A549 (cell line): ENCODE measurements around the gene CD151. TPM values are rescaled to one million over a fixed set of nuclear protein-coding genes. Genes with fewer than 3 reads are reported as not detected.

Experiments
- ATAC-seq, 2 experiments: fragments of 200-7000 bp in 1 of 2; fragments of >200 bp in 1 of 2; cut with Nextera tagmentation in 1 of 2; cut with Tn5 transposase in 1 of 2; 3 replicates each; pipeline versions ENCODE4 v1.8.0 to v1.9.1; 2018 to 2020; ENCODE audit warnings: mild to moderate bottlenecking in 1 of 2, moderate library complexity in 1 of 2
- CTCF ChIA-PET: fragments of 300-600 bp; sonication (Branson Sonifier 250); formaldehyde crosslinking; extraction: SDS; loops from one replicate; lab custom pipeline; 2021; ENCODE audit warnings: antibody characterized with exemption, inconsistent platforms; lab: Yijun Ruan, JAX
- POLR2A ChIA-PET: fragments of 350-600 bp; formaldehyde crosslinking; extraction: SDS; loops from one replicate; lab custom pipeline; 2021; ENCODE audit warnings: antibody characterized with exemption, inconsistent platforms; lab: Yijun Ruan, JAX
- DNase-seq, 2 experiments: peaks; one replicate each; pipeline versions ENCODE4 v3.0.0 to v3.0.0-alpha.2; 2011 to 2016; ENCODE audit warnings: low read depth in 1 of 2, low spot score in 1 of 2
- FAIRE-seq: peaks from 2 replicates; lab custom pipeline; 2011; peaks lifted over from hg19 to GRCh38; lab: Jason Lieb, UNC
- H3K27ac ChIP-seq, 2 experiments: fragments of >200 bp; sonication (Bioruptor Twin); formaldehyde crosslinking; 3 replicates each; pipeline ENCODE4 v1.5.1; 2016 to 2017
- H3K4me1 ChIP-seq: fragments of >200 bp; sonication (Bioruptor Twin); formaldehyde crosslinking; 3 replicates; pipeline ENCODE4 v1.6.1; 2016
- H3K4me2 ChIP-seq: fragments of >200 bp; sonication (Bioruptor Twin); formaldehyde crosslinking; 3 replicates; pipeline ENCODE4 v1.6.1; 2016
- H3K4me3 ChIP-seq: fragments of >200 bp; sonication (Bioruptor Twin); formaldehyde crosslinking; 3 replicates; pipeline ENCODE4 v1.5.1; 2016
- H3K9me3 ChIP-seq: fragments of >200 bp; sonication (Bioruptor Twin); formaldehyde crosslinking; 3 replicates; pipeline ENCODE4 v1.6.1; 2016
- ATOH8 ChIP-seq: fragments of 250-450 bp; sonication (Bioruptor Pico); IDR thresholded peaks from 2 replicates; pipeline ENCODE4 v1.5.0; 2020; ENCODE audit warnings: low read depth, mild to moderate bottlenecking, moderate library complexity
- BCL3 ChIP-seq: fragments of >200 bp; sonication (Bioruptor Twin); formaldehyde crosslinking; IDR thresholded peaks from 3 replicates; pipeline ENCODE4 v1.6.1; 2016
- CEBPB ChIP-seq, 2 experiments: fragments of >200 bp in 1 of 2; sonication (Bioruptor Twin) in 1 of 2; formaldehyde crosslinking in 1 of 2; IDR thresholded peaks; 2 replicates each; pipeline ENCODE4 v1.6.1; 2012 to 2016
- E2F6 ChIP-seq: IDR thresholded peaks from 2 replicates; pipeline ENCODE4 v1.6.1; 2012; ENCODE audit warnings: low read depth, borderline replicate concordance
- ELK1 ChIP-seq: fragments of 150-350 bp; IDR thresholded peaks from 2 replicates; pipeline ENCODE4 v1.6.1; 2014; ENCODE audit warnings: low read depth, mild to moderate bottlenecking, low read length
- FOSB ChIP-seq: fragments of 250-450 bp; sonication (Bioruptor Pico); IDR thresholded peaks from 2 replicates; pipeline ENCODE4 v1.5.0; 2020; ENCODE audit warnings: mild to moderate bottlenecking, moderate library complexity
- FOSL2 ChIP-seq, 2 experiments: fragments of 450-650 bp in 1 of 2; fragments of >200 bp in 1 of 2; sonication (Bioruptor Twin) in 1 of 2; formaldehyde crosslinking; IDR thresholded peaks; 2 replicates each; pipeline versions ENCODE4 v1.5.0 to v1.6.1; 2016 to 2020; ENCODE audit warnings: mild to moderate bottlenecking in 1 of 2, moderate library complexity in 1 of 2
- GATA3 ChIP-seq: IDR thresholded peaks from 2 replicates; pipeline ENCODE4 v1.6.1; 2012; ENCODE audit warnings: borderline replicate concordance
- HES2 ChIP-seq: fragments of >200 bp; sonication (Bioruptor Twin); formaldehyde crosslinking; IDR thresholded peaks from 2 replicates; pipeline ENCODE4 v1.6.1; 2016
- HMGXB4 ChIP-seq: fragments of 250-450 bp; sonication (Bioruptor Pico); IDR thresholded peaks from 2 replicates; pipeline ENCODE4 v1.5.0; 2021; ENCODE audit warnings: mild to moderate bottlenecking, moderate library complexity, borderline replicate concordance
- HOXB13 ChIP-seq: fragments of 250-450 bp; sonication (Bioruptor Pico); IDR thresholded peaks from 2 replicates; pipeline ENCODE4 v1.5.0; 2020; ENCODE audit warnings: low read depth, mild to moderate bottlenecking, moderate library complexity
- HOXB5 ChIP-seq: fragments of 250-450 bp; sonication (Bioruptor Pico); IDR thresholded peaks from 2 replicates; pipeline ENCODE4 v1.5.0; 2020; ENCODE audit warnings: mild to moderate bottlenecking, moderate library complexity
- JUN ChIP-seq, 2 experiments: fragments of >200 bp; sonication (Bioruptor Twin); formaldehyde crosslinking; IDR thresholded peaks; 2 replicates in 1 of 2; 3 replicates in 1 of 2; pipeline ENCODE4 v1.6.1; 2016 to 2017
- JUNB ChIP-seq: fragments of >200 bp; sonication (Bioruptor Twin); formaldehyde crosslinking; IDR thresholded peaks from 2 replicates; pipeline ENCODE4 v1.6.1; 2016
- KDM1A ChIP-seq: fragments of 200-600 bp; sonication (generic); IDR thresholded peaks from 2 replicates; pipeline ENCODE4 v1.6.1; 2016; ENCODE audit warnings: low read depth, mild to moderate bottlenecking
- KDM5A ChIP-seq: fragments of 200-600 bp; sonication (generic); IDR thresholded peaks from 2 replicates; pipeline ENCODE4 v1.6.1; 2016; ENCODE audit warnings: antibody characterized with exemption, mild to moderate bottlenecking
- MAFK ChIP-seq: fragments of 450-650 bp; IDR thresholded peaks from 2 replicates; pipeline ENCODE4 v1.6.1; 2014; ENCODE audit not compliant: partially characterized antibody
- MAX ChIP-seq: IDR thresholded peaks from 2 replicates; pipeline ENCODE4 v1.6.1; 2012
- MAZ ChIP-seq: fragments of 150-350 bp; IDR thresholded peaks from 2 replicates; pipeline ENCODE4 v1.6.1; 2014; ENCODE audit warnings: antibody characterized with exemption, low read depth, low read length, borderline replicate concordance
- MYC ChIP-seq: IDR thresholded peaks from 2 replicates; pipeline ENCODE4 v1.6.1; 2012; ENCODE audit warnings: mild to moderate bottlenecking, inconsistent platforms, low read length, improper control_type of control experiment, borderline replicate concordance
- NFE2L2 ChIP-seq: fragments of 150-350 bp; conservative IDR thresholded peaks from 2 replicates; pipeline ENCODE4 v1.6.1; 2014; ENCODE audit warnings: low read length
- NR3C1 ChIP-seq: fragments of >200 bp; sonication (Bioruptor Twin); formaldehyde crosslinking; IDR thresholded peaks from 3 replicates; pipeline ENCODE4 v1.6.1; 2017
- PBX3 ChIP-seq: IDR thresholded peaks from 2 replicates; pipeline ENCODE4 v1.6.1; 2012
- POLR2A ChIP-seq: IDR thresholded peaks from 2 replicates; pipeline ENCODE4 v1.6.1; 2012; ENCODE audit warnings: mild to moderate bottlenecking, low read length
- RAD21 ChIP-seq, 2 experiments: fragments of >200 bp in 1 of 2; sonication (Bioruptor Twin) in 1 of 2; formaldehyde crosslinking in 1 of 2; IDR thresholded peaks in 1 of 2; conservative IDR thresholded peaks in 1 of 2; 2 replicates in 1 of 2; 3 replicates in 1 of 2; pipeline ENCODE4 v1.6.1; 2012 to 2018; ENCODE audit warnings: inconsistent platforms in 1 of 2
- RARB ChIP-seq: fragments of 250-450 bp; sonication (Bioruptor Pico); IDR thresholded peaks from 2 replicates; pipeline ENCODE4 v1.8.0; 2021; ENCODE audit warnings: mild to moderate bottlenecking, moderate library complexity
- RNF2 ChIP-seq: fragments of 200-600 bp; sonication (generic); IDR thresholded peaks from 2 replicates; pipeline ENCODE4 v1.6.1; 2016; ENCODE audit warnings: low read depth, mild to moderate bottlenecking, antibody characterized with exemption, moderate library complexity, borderline replicate concordance
- SMC3 ChIP-seq: fragments of >200 bp; sonication (Bioruptor Twin); formaldehyde crosslinking; IDR thresholded peaks from 3 replicates; pipeline ENCODE4 v1.6.1; 2018; ENCODE audit warnings: inconsistent platforms
- TFCP2L1 ChIP-seq: fragments of 250-450 bp; sonication (Bioruptor Pico); IDR thresholded peaks from 2 replicates; pipeline ENCODE4 v1.5.0; 2021; ENCODE audit warnings: mild to moderate bottlenecking
- TP53 ChIP-seq: fragments of 250-450 bp; sonication (Bioruptor Pico); IDR thresholded peaks from 2 replicates; pipeline ENCODE4 v1.5.0; 2021; ENCODE audit warnings: mild to moderate bottlenecking, moderate library complexity
- ZFP36 ChIP-seq: fragments of 450-650 bp; IDR thresholded peaks from 2 replicates; pipeline ENCODE4 v1.6.1; 2014; ENCODE audit warnings: borderline replicate concordance; ENCODE audit not compliant: partially characterized antibody
- WGBS: methylation state at CpG from one replicate; pipeline ENCODE4 v1.1.6; 2017; ENCODE audit errors: missing lambda C conversion rate; 5-methylcytosine and 5-hydroxymethylcytosine counted together
- polyA plus RNA-seq, 4 experiments: library from polyadenylated mRNA; depleted of rRNA in 3 of 4; stranded (reverse); fragments of >200 nt; fragmentation: RNase III in 1 of 4; extraction: RNeasy Plus Mini Kit Qiagen cat#74134 plus additional on column Dnase treatment in 1 of 4; gene quantifications; 2 replicates in 3 of 4; 3 replicates in 1 of 4; pipeline ENCODE4 v1.2.3, GENCODE V29; 2011 to 2017

The CD151 gene
- polyA plus RNA-seq, 2 of the 4 experiments (the other 2 are of a cell fraction), result 409 to 701 TPM

GRCh38 chr11:834371-835316, 1.9 kb downstream of the CD151 start:
- POLR2A ChIA-PET, result interaction anchor here (0.6 to 5.1 kb wide), 10 partner anchors 9 to 38 kb away, joined by 3 to 52 read pairs (median 4); partner anchors contain the start of genes PNPLA2, POLR2L, RPLP2 and TSPAN4
- H3K4me3 ChIP-seq, result peak overlapping the region; percentile 86
- peak; percentile 52 to 68 for ATAC-seq
- no peaks in the 10 kb centered on the region for H3K9me3 ChIP-seq
- CTCF ChIA-PET, result interaction anchor here (0.8 to 2.4 kb wide), 5 partner anchors 10 to 19 kb away, joined by 3 to 10 read pairs (median 6); partner anchors contain the start of gene PNPLA2
- H3K4me1 ChIP-seq, result peaks cover 71% of the 10 kb centered on the region
- peak; percentile 81 to 95 for DNase-seq
- H3K27ac ChIP-seq, result peak overlapping the region; percentile 98 to 100
- FAIRE-seq, result no peak
- peak overlapping the region; percentile 88 for H3K4me2 ChIP-seq
- WGBS, result 2% methylated on average over 31 of the region's 31 CpGs
- TF ChIP-seq SMC3, result no peak
- peak; percentile 37; the same call in 1 of the 2 replicates for TF ChIP-seq E2F6
- TF ChIP-seq ATOH8 (CRISPR knock-in tag), result 0 out of 2 replicates have a peak, but pooled peaks have one; percentile 32
- peak; percentile 71; the same call in 1 of the 2 replicates for TF ChIP-seq HOXB13
- TF ChIP-seq MAX, result peak; percentile 73
- TF ChIP-seq ELK1, result no peak
- TF ChIP-seq TFCP2L1, result peak; percentile 74; the same call in 1 of the 2 replicates
- TF ChIP-seq HOXB5 (CRISPR knock-in tag), result peak; percentile 55; the same call in 1 of the 2 replicates
- TF ChIP-seq HES2, result no peak
- no peak for TF ChIP-seq NR3C1
- TF ChIP-seq MAZ, result 0 out of 2 replicates have a peak, but pooled peaks have one; percentile 39
- TF ChIP-seq KDM1A, result no peak
- TF ChIP-seq MAFK, result peak; percentile 82
- no peak for TF ChIP-seq RAD21 (conservative IDR thresholded peaks at IDR 0.05 in 1 of 2, IDR thresholded peaks at IDR 0.05 in 1 of 2)
- TF ChIP-seq JUNB, result peak; percentile 31; the same call in 1 of the 2 replicates
- TF ChIP-seq NFE2L2, result peak; percentile 29; the same call in 1 of the 2 replicates
- TF ChIP-seq RNF2, result no peak
- TF ChIP-seq FOSB, result peak; percentile 42
- TF ChIP-seq KDM5A, result no peak
- no peak for TF ChIP-seq HMGXB4
- TF ChIP-seq ZFP36, result no peak
- peak; percentile 55; the same call in 1 of the 2 replicates for TF ChIP-seq FOSL2 (IDR thresholded peaks at IDR 0.05)
- TF ChIP-seq FOSL2 (CRISPR knock-in tag; IDR thresholded peaks at IDR 0.05), result peak; percentile 96
- TF ChIP-seq TP53 (CRISPR knock-in tag), result 0 out of 2 replicates have a peak, but pooled peaks have one; percentile 39
- peak; percentile 77 for TF ChIP-seq PBX3
- TF ChIP-seq BCL3, result 0 out of 3 replicates have a peak, but pooled peaks have one; percentile 39
- peak; percentile 49; the same call in 1 of the 2 replicates for TF ChIP-seq MYC
- peak; percentile 72; the same call in 1 of the 2 replicates for TF ChIP-seq RARB (CRISPR knock-in tag)
- TF ChIP-seq POLR2A, result peak; percentile 6
- peak in 1 of 2 experiments; percentile 85; a peak in 3 of 5 replicates for TF ChIP-seq JUN (IDR thresholded peaks at IDR 0.05)
- peak; percentile 74; the same call in 1 of the 2 replicates for TF ChIP-seq GATA3
- peak in 1 of 2 experiments; percentile 30; a peak in 1 of 4 replicates for TF ChIP-seq CEBPB (IDR thresholded peaks at IDR 0.05)
